Caco-2 (cell line): ENCODE measurements around the gene CHID1. TPM values are rescaled to one million over a fixed set of nuclear protein-coding genes. Genes with fewer than 3 reads are reported as not detected.

Source experiments
- BruUV-seq: library from RNA; stranded (reverse); fragments of 400-500 nt; replicated peaks from 2 replicates; lab custom pipeline; 2021; lab: Mats Ljungman, UMichigan
- CTCF ChIA-PET: fragments of 300-600 bp; sonication (Branson Sonifier 250); formaldehyde crosslinking; loops from one replicate; lab custom pipeline; 2022; ENCODE audit warnings: antibody characterized with exemption; lab: Charles Lee
- POLR2A ChIA-PET: fragments of 300-600 bp; sonication (Branson Sonifier 250); formaldehyde crosslinking; loops from one replicate; lab custom pipeline; 2022; ENCODE audit warnings: antibody characterized with exemption; lab: Charles Lee
- DNase-seq, 2 experiments: peaks; one replicate each; pipeline versions ENCODE4 v3.0.0 to v3.0.0-alpha.2; 2020 to 2022
- H3K27me3 ChIP-seq: replicated peaks from 2 replicates; pipeline ENCODE4 v1.6.0; 2011; ENCODE audit warnings: low read length; ENCODE audit not compliant: control insufficient read depth, insufficient read depth
- H3K36me3 ChIP-seq: 2 replicates; pipeline ENCODE4 v1.5.1; 2011; ENCODE audit warnings: low read length; ENCODE audit not compliant: control insufficient read depth, insufficient read depth
- H3K4me1 ChIP-seq: fragments of 250-450 bp; sonication (Bioruptor Pico); 2 replicates; pipeline ENCODE4 v1.5.1; 2020; ENCODE audit warnings: mild to moderate bottlenecking
- H3K4me3 ChIP-seq: 2 replicates; pipeline ENCODE4 v1.5.1; 2011; ENCODE audit warnings: low read depth, mild to moderate bottlenecking, control low read depth, low read length
- H3K9me3 ChIP-seq: fragments of 250-450 bp; sonication (Bioruptor Pico); 2 replicates; pipeline ENCODE4 v1.5.1; 2020; ENCODE audit warnings: mild to moderate bottlenecking, moderate library complexity
- H3K27ac Mint-ChIP-seq: one replicate; pipeline ENCODE4 v1.8.0; 2022; ENCODE audit warnings: mixed read lengths; ENCODE audit not compliant: unreplicated experiment
- H3K27me3 Mint-ChIP-seq: one replicate; pipeline ENCODE4 v1.8.0; 2022; ENCODE audit warnings: mixed read lengths; ENCODE audit not compliant: insufficient read depth, unreplicated experiment
- H3K36me3 Mint-ChIP-seq: one replicate; pipeline ENCODE4 v1.8.0; 2022; ENCODE audit warnings: mild to moderate bottlenecking, mixed read lengths; ENCODE audit not compliant: insufficient read depth, unreplicated experiment
- H3K4me1 Mint-ChIP-seq: one replicate; pipeline ENCODE4 v1.8.0; 2022; ENCODE audit warnings: low read depth, mixed read lengths; ENCODE audit not compliant: unreplicated experiment
- H3K4me3 Mint-ChIP-seq: one replicate; pipeline ENCODE4 v1.8.0; 2022; ENCODE audit warnings: mild to moderate bottlenecking, moderate library complexity, mixed read lengths; ENCODE audit not compliant: unreplicated experiment
- H3K9me3 Mint-ChIP-seq: one replicate; pipeline ENCODE4 v1.8.0; 2022; ENCODE audit warnings: mixed read lengths; ENCODE audit not compliant: unreplicated experiment
- intact Hi-C: fragments of 100-400 bp; cut with micrococcal nuclease; formaldehyde crosslinking; loops from one replicate; pipeline ENCODE4 v1.10.0; 2022; ENCODE audit not compliant: unreplicated experiment
- total RNA-seq: library from RNA; stranded (reverse); gene quantifications from 2 replicates; pipeline ENCODE4 v1.2.3, GENCODE V29; 2022
- TF ChIP-seq, protein P1 (sequence below), 2 experiments: fragments of 200-600 bp in 1 of 2; IDR thresholded peaks; 1 replicate in 1 of 2; 2 replicates in 1 of 2; pipeline versions ENCODE4 v1.5.1 to v1.8.0; 2011 to 2022; ENCODE audit warnings: antibody characterized with exemption in 1 of 2, control low read depth in 1 of 2, inconsistent platforms in 1 of 2, low read depth in 1 of 2, low read length in 1 of 2, mild to moderate bottlenecking in 1 of 2, moderate library complexity in 1 of 2; ENCODE audit not compliant: insufficient read depth in 1 of 2, severe bottlenecking in 1 of 2, unreplicated experiment in 1 of 2

The CHID1 gene
- total RNA-seq, 1 experiment from 2014 or later: 180 TPM

DNA sequence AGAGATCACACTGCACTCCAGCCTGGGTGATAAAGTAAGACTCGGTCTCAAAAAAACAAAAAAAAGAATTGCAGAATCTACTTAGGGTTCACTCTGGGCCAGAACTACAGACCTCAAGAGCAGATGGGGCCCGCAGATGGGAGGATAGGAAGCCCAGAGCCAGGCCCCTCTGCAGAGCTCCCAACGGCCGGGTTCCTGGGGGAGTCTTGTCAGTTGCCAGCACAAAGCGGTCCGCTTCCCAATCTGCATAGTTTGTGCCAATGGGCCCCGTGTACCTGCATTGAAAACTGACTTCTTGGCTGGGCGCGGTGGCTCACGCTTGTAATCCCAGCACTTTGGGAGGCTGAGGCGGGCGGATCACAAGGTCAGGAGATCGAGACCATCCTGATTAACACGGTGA, 1.7 kb upstream of the CHID1 start:
- no TSS peak for BruUV-seq
- no peaks in the 10 kb centered on the region for H3K9me3 Mint-ChIP-seq
- Histone ChIP-seq H3K4me3 (no peak overlapping the region), H3K9me3 (no peaks in the 10 kb centered on the region), H3K27me3 (no peaks in the 10 kb centered on the region), H3K4me1 (peaks cover 6% of the 10 kb centered on the region), H3K36me3 (peaks cover 1% of the 10 kb centered on the region; the same call in 1 of the 2 replicates)
- intact Hi-C loops: no loop called here
- ChIA-PET POLR2A (interaction anchor here (1.7 kb wide), 1 partner anchor 40 kb away, joined by 12 read pairs; no protein-coding TSS in a partner anchor), CTCF (no interaction called here)
- TF ChIP-seq, protein P1, sequence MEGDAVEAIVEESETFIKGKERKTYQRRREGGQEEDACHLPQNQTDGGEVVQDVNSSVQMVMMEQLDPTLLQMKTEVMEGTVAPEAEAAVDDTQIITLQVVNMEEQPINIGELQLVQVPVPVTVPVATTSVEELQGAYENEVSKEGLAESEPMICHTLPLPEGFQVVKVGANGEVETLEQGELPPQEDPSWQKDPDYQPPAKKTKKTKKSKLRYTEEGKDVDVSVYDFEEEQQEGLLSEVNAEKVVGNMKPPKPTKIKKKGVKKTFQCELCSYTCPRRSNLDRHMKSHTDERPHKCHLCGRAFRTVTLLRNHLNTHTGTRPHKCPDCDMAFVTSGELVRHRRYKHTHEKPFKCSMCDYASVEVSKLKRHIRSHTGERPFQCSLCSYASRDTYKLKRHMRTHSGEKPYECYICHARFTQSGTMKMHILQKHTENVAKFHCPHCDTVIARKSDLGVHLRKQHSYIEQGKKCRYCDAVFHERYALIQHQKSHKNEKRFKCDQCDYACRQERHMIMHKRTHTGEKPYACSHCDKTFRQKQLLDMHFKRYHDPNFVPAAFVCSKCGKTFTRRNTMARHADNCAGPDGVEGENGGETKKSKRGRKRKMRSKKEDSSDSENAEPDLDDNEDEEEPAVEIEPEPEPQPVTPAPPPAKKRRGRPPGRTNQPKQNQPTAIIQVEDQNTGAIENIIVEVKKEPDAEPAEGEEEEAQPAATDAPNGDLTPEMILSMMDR (IDR thresholded peaks at IDR 0.05; ENCODE audit: insufficient read depth in 1 of 2, low read depth in 1 of 2, low read length in 1 of 2, severe bottlenecking in 1 of 2, unreplicated experiment in 1 of 2): no peak
- H3K4me3 Mint-ChIP-seq: no peak overlapping the region
- DNase-seq: no peak
- H3K27me3 Mint-ChIP-seq: no peaks in the 10 kb centered on the region
- H3K4me1 Mint-ChIP-seq: peaks cover 6% of the 10 kb centered on the region
- peaks cover 12% of the 10 kb centered on the region for H3K36me3 Mint-ChIP-seq
- no peak overlapping the region for H3K27ac Mint-ChIP-seq

DNA sequence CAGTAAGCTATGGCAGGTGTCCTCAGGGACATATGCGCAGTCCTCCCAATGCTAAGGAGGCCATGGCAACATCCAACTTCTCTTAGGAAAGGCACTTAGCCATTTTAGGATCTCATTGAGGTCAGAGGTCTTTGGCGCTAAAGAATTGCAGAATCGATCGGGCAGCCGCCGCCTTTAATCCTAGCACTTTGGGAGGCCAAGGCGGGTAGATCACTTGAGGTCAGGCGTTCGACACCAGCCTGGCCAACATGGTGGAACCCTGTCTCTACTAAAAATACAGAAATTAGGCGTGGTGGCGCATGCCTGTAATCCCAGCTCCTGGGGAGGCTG, 1.2 kb upstream of the CHID1 start:
- Mint-ChIP-seq H3K9me3 (no peaks in the 10 kb centered on the region), H3K4me1 (peaks cover 6% of the 10 kb centered on the region), H3K27me3 (no peaks in the 10 kb centered on the region), H3K4me3 (peak overlapping the region; percentile 84), H3K27ac (peak overlapping the region; percentile 78), H3K36me3 (peaks cover 12% of the 10 kb centered on the region)
- Histone ChIP-seq H3K9me3 (no peaks in the 10 kb centered on the region), H3K4me3 (no peak overlapping the region), H3K27me3 (no peaks in the 10 kb centered on the region), H3K4me1 (peaks cover 6% of the 10 kb centered on the region), H3K36me3 (peaks cover 1% of the 10 kb centered on the region; the same call in 1 of the 2 replicates)
- ChIA-PET POLR2A (interaction anchor here (1.7 kb wide), 1 partner anchor 41 kb away, joined by 12 read pairs; no protein-coding TSS in a partner anchor), CTCF (interaction anchor here (0.6 kb wide), 1 partner anchor 86 kb away, joined by 3 read pairs; no protein-coding TSS in a partner anchor)
- BruUV-seq: no TSS peak
- DNase-seq: no peak
- intact Hi-C loops: loop anchor here (1.0 kb wide), 1 partner anchor 40 kb away; no protein-coding TSS in a partner anchor
- TF ChIP-seq, protein P1 (IDR thresholded peaks at IDR 0.05; ENCODE audit: insufficient read depth in 1 of 2, low read depth in 1 of 2, low read length in 1 of 2, severe bottlenecking in 1 of 2, unreplicated experiment in 1 of 2): no peak

DNA sequence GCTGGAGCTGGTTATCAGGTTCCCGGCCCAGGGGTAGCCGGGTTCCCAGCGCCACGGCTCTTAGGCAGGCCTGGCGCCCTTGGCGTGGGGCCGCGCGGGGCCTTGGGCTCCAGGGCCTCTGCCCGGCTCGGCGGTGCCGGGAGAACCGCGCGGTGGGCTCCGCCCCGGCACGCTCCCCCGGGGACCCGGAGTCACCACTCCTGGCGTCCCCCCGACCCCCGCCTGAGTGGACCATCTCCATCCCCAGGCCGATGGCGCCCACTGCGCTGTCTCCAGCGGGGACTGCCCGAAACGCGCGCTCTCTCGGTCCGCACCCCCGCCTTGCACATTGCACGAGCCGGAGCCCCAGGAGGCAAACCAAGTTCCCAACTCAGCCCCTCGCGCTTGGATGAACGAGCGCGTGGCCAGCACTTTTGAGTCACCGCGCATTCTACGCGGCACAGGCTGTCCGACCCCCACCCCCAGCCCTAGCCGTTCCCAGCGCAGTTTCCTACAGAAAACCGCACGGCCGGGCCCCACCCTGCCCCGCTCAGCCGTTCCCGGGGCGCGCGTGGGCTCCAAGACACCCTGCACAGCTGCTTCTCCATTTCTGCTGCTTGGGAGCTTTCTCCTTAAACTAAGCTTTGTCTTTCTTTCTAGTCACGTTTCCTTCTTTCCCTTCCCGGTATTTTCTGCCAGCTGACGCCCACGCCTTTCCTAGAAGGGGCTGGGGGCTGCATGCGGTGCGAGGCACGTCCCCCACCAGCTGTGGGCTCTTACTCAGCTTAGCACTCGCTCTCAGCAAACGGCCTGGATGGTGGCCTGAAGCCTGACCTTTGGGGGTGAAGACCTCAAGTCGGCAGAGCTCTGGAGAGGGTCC, 650 bp upstream of the CHID1 start:
- POLR2A ChIA-PET: interaction anchor here (0.6 to 1.7 kb wide), 3 partner anchors 29 to 92 kb away, joined by 3 to 12 read pairs (median 3); no protein-coding TSS in a partner anchor

More for the DNA sequence above, 650 bp upstream of the CHID1 start:
- CTCF ChIA-PET: interaction anchor here (0.6 to 1.5 kb wide), 6 partner anchors 13 to 144 kb away, joined by 3 to 6 read pairs (median 4); no protein-coding TSS in a partner anchor
- TSS peak; percentile 92 for BruUV-seq
- H3K9me3 Mint-ChIP-seq: no peaks in the 10 kb centered on the region
- H3K36me3 Mint-ChIP-seq: peaks cover 17% of the 10 kb centered on the region
- H3K27me3 Mint-ChIP-seq: no peaks in the 10 kb centered on the region
- TF ChIP-seq, protein P1 (IDR thresholded peaks at IDR 0.05; ENCODE audit: insufficient read depth in 1 of 2, low read depth in 1 of 2, low read length in 1 of 2, severe bottlenecking in 1 of 2, unreplicated experiment in 1 of 2): peak in 1 of 2 experiments; percentile 15
- H3K4me3 Mint-ChIP-seq: peak overlapping the region; percentile 84
- H3K36me3 ChIP-seq: peaks cover 1% of the 10 kb centered on the region; the same call in 1 of the 2 replicates
- peaks cover 6% of the 10 kb centered on the region for H3K4me1 Mint-ChIP-seq
- peak overlapping the region; percentile 93 for H3K4me3 ChIP-seq
- peaks cover 6% of the 10 kb centered on the region for H3K4me1 ChIP-seq
- H3K9me3 ChIP-seq: no peaks in the 10 kb centered on the region
- peak overlapping the region; percentile 78 for H3K27ac Mint-ChIP-seq
- no peak for DNase-seq
- no peaks in the 10 kb centered on the region for H3K27me3 ChIP-seq
- intact Hi-C loops: loop anchor here (1.0 kb wide), 1 partner anchor 41 kb away; no protein-coding TSS in a partner anchor
